K562 (cell line): ENCODE data around the gene PLPPR4. TPM values are rescaled to one million over a fixed set of nuclear protein-coding genes. Genes with fewer than 3 reads are reported as not detected.

Source experiments
- ATAC-seq: fragments of 200-7000 bp; cut with Tn5 transposase; 3 replicates; pipeline ENCODE4 v1.9.1; 2020; ENCODE audit warnings: moderate library complexity
- BruUV-seq: library from RNA; stranded (reverse); fragments of 400-500 nt; replicated peaks from 2 replicates; lab custom pipeline; 2021; lab: Mats Ljungman, UMichigan
- CTCF ChIA-PET: fragments of 300-600 bp; formaldehyde crosslinking; extraction: SDS; loops from one replicate; lab custom pipeline; 2021; ENCODE audit warnings: low intra/inter-chr PET ratio; lab: Yijun Ruan, JAX
- POLR2A ChIA-PET: fragments of 300-600, 350-650 bp; sonication (Branson Sonifier 250); formaldehyde crosslinking; extraction: SDS; loops from one replicate; lab custom pipeline; 2021; ENCODE audit warnings: antibody characterized with exemption, inconsistent platforms; lab: Yijun Ruan, JAX
- DNase-seq, 4 experiments: peaks; one replicate each; pipeline versions ENCODE4 v3.0.0 to v3.0.0-alpha.2; 2011 to 2018; ENCODE audit warnings: low spot score in 3 of 4, mixed read lengths in 3 of 4; ENCODE audit errors: extremely low read depth in 1 of 4
- FAIRE-seq: peaks from 2 replicates; lab custom pipeline; 2011; peaks lifted over from hg19 to GRCh38; lab: Jason Lieb, UNC
- H2AFZ ChIP-seq: 2 replicates; pipeline ENCODE4 v1.6.0; 2011; ENCODE audit warnings: low read depth, low read length, control low read depth, inconsistent platforms
- H3K27ac ChIP-seq: fragments of 200-600 bp; 3 replicates; pipeline ENCODE4 v1.8.0; 2011; ENCODE audit warnings: low read depth, mild to moderate bottlenecking, control low read depth, inconsistent platforms, low read length, moderate library complexity, mixed read lengths; ENCODE audit errors: extremely low read depth
- H3K27me3 ChIP-seq, 2 experiments: fragments of 300-600 bp in 1 of 2; 2 replicates in 1 of 2; 3 replicates in 1 of 2; pipeline versions ENCODE4 v1.6.0 to v1.8.0; 2011; ENCODE audit warnings: inconsistent platforms in 2 of 2, low read length in 2 of 2, mild to moderate bottlenecking in 1 of 2, mixed read lengths in 1 of 2, moderate library complexity in 1 of 2; ENCODE audit not compliant: control insufficient read depth in 2 of 2, insufficient read depth in 2 of 2
- H3K36me3 ChIP-seq: fragments of 300-600 bp; 3 replicates; pipeline ENCODE4 v1.8.0; 2011; ENCODE audit warnings: mild to moderate bottlenecking, low read length, inconsistent platforms; ENCODE audit not compliant: control insufficient read depth, insufficient read depth
- H3K4me1 ChIP-seq, 2 experiments: fragments of 200-600 bp in 1 of 2; replicated peaks in 1 of 2; 2 replicates in 1 of 2; 3 replicates in 1 of 2; pipeline versions ENCODE4 v1.5.1 to v1.8.0; 2011; ENCODE audit warnings: inconsistent platforms in 2 of 2, low read length in 2 of 2, mild to moderate bottlenecking in 1 of 2, mixed read lengths in 1 of 2, moderate library complexity in 1 of 2; ENCODE audit not compliant: control insufficient read depth in 2 of 2, insufficient read depth in 2 of 2
- H3K4me2 ChIP-seq: 2 replicates; pipeline ENCODE4 v1.6.1; 2011; ENCODE audit warnings: low read length, control low read depth, inconsistent platforms, mixed read lengths; ENCODE audit not compliant: insufficient read depth
- H3K4me3 ChIP-seq: fragments of 200-600 bp; sonication (generic), shearing (Covaris generic); 2 replicates; pipeline ENCODE4 v1.5.1; 2016; ENCODE audit warnings: control low read depth, inconsistent platforms
- H3K79me2 ChIP-seq: fragments of 200-600 bp; 3 replicates; pipeline ENCODE4 v1.8.0; 2011; ENCODE audit warnings: low read length, inconsistent platforms; ENCODE audit not compliant: control insufficient read depth, insufficient read depth
- H3K9ac ChIP-seq, 2 experiments: 2 replicates each; pipeline versions ENCODE4 v1.6.0 to v1.6.1; 2011; ENCODE audit warnings: low read depth in 2 of 2, low read length in 2 of 2, control low read depth in 1 of 2, inconsistent platforms in 1 of 2, mild to moderate bottlenecking in 1 of 2, mixed read lengths in 1 of 2; ENCODE audit not compliant: insufficient read depth in 1 of 2
- H3K9me1 ChIP-seq: one replicate; pipeline ENCODE4 v1.6.0; 2011; ENCODE audit warnings: inconsistent platforms, mild to moderate bottlenecking, low read length, moderate library complexity; ENCODE audit not compliant: control insufficient read depth, insufficient read depth
- H3K9me3 ChIP-seq: replicated peaks from 2 replicates; pipeline ENCODE4 v1.5.1; 2011; ENCODE audit warnings: low read depth, low read length, inconsistent platforms; ENCODE audit not compliant: control insufficient read depth, insufficient read depth
- H4K20me1 ChIP-seq: replicated peaks from 2 replicates; pipeline ENCODE4 v1.6.1; 2011; ENCODE audit warnings: low read length, inconsistent platforms, mixed read lengths; ENCODE audit not compliant: control insufficient read depth, insufficient read depth
- FOXP1 ChIP-seq: sonication (generic); formaldehyde crosslinking; IDR thresholded peaks from 2 replicates; pipeline ENCODE4 v1.8.0; 2022; ENCODE audit warnings: mild to moderate bottlenecking, missing genetic modification reagents
- IFI16 ChIP-seq: fragments of 250-450 bp; sonication (Bioruptor Pico); IDR thresholded peaks from 2 replicates; pipeline ENCODE4 v2.1.2; 2022; ENCODE audit warnings: mild to moderate bottlenecking, inconsistent platforms
- JUND ChIP-seq, 2 experiments: IDR thresholded peaks; 2 replicates in 1 of 2; 3 replicates in 1 of 2; pipeline ENCODE4 v1.6.1; 2011; ENCODE audit warnings: borderline replicate concordance in 2 of 2, low read depth in 2 of 2, low read length in 2 of 2, improper control_type of control experiment in 1 of 2, missing biosample characterization in 1 of 2, missing genetic modification characterization in 1 of 2, missing genetic modification reagents in 1 of 2
- MBD2 ChIP-seq: sonication (generic); IDR thresholded peaks from 2 replicates; pipeline ENCODE4 v1.6.1; 2016; ENCODE audit warnings: low read depth, borderline replicate concordance
- NFIX ChIP-seq: fragments of 250-450 bp; sonication (Bioruptor Pico); IDR thresholded peaks from 2 replicates; pipeline ENCODE4 v1.4.0; 2020; ENCODE audit warnings: low read depth, mild to moderate bottlenecking, moderate library complexity
- XRCC4 ChIP-seq: IDR thresholded peaks from one replicate; pipeline ENCODE4 v1.6.1; 2011; ENCODE audit not compliant: insufficient read depth, insufficient read length; ENCODE audit errors: extremely low read depth
- ZNF324 ChIP-seq: fragments of 250-450 bp; sonication (Bioruptor Pico); IDR thresholded peaks from 2 replicates; pipeline ENCODE4 v1.4.0; 2020; ENCODE audit warnings: mild to moderate bottlenecking
- in situ Hi-C: fragments of 300-500 bp; cut with MboI; formaldehyde crosslinking; loops from 4 replicates; pipeline ENCODE4 v1.15.0; 2018; ENCODE audit warnings: inconsistent platforms, mixed read lengths
- intact Hi-C: fragments of 100-400 bp; cut with micrococcal nuclease; formaldehyde crosslinking; loops from 2 replicates; pipeline ENCODE4 v1.14.2; 2022
- polyA plus RNA-seq, 8 experiments: library from polyadenylated mRNA; depleted of rRNA in 4 of 8; stranded (reverse) in 5 of 8; unstranded in 3 of 8; fragments of >200 nt; fragmentation: Nextera tagmentation in 2 of 8; fragmentation: Illumina TruSeq in 1 of 8; extraction: Ambion mirVana in 2 of 8; extraction: Trizol in 1 of 8; gene quantifications; 2 replicates each; pipeline versions ENCODE4 v1.2.1 to v1.2.3, GENCODE V29; 2011 to 2014; ENCODE audit warnings: inconsistent platforms in 1 of 8, missing spikeins in 1 of 8
- total RNA-seq, 7 experiments: library from RNA; depleted of rRNA in 6 of 7; stranded (reverse); fragments of >200 nt in 6 of 7; fragmentation: Illumina TruSeq in 2 of 7; extraction: Trizol in 2 of 7; gene quantifications; 2 replicates each; pipeline versions ENCODE4 v1.2.1 to v1.2.3, GENCODE V29; 2011 to 2021; ENCODE audit warnings: low replicate concordance in 1 of 7
- TF ChIP-seq, protein P1 (sequence below): conservative IDR thresholded peaks from 2 replicates; pipeline ENCODE4 v1.6.1; 2011; ENCODE audit warnings: low read depth, mild to moderate bottlenecking, low read length; ENCODE audit not compliant: control insufficient read depth
- TF ChIP-seq, protein P2 (sequence below): sonication (generic); formaldehyde crosslinking; IDR thresholded peaks from 2 replicates; pipeline ENCODE4 v1.8.1; 2023; ENCODE audit warnings: mild to moderate bottlenecking, missing genetic modification reagents
- TF ChIP-seq, protein P3 (sequence below): fragments of 250-450 bp; sonication (Bioruptor Pico); IDR thresholded peaks from 2 replicates; pipeline ENCODE4 v1.8.0; 2021; ENCODE audit warnings: mild to moderate bottlenecking, moderate library complexity

The PLPPR4 gene
- total and polyA plus RNA-seq, 9 of the 15 experiments (the other 6 are each of a cell fraction or from before 2014, with no cell fraction given): not detected

DNA sequence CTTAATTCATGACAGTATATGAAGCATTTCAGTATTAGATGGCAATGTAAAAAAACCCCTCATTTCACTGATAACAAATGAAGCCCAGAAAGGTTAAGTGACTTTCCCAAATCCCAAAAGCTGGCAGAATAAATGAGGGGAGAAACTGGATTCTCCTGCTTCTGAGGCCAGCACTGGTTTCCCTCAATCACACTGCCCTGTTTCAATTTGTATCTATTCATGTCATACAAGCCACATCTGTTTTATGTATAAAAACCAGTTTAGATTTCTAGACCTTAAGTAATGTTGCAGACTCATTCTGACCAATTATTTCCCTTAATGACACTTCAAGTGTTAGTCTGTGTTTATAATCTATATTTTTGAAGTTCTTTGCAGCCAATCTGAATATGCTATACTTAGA is 16.8 kb downstream of the PLPPR4 start:
- no peak overlapping the region for H3K4me3 ChIP-seq
- no peaks in the 10 kb centered on the region for H3K9me1 ChIP-seq
- DNase-seq (no peak), ATAC-seq (no peak)
- no peak overlapping the region for H2AFZ ChIP-seq
- BruUV-seq: no TSS peak
- H3K4me1 ChIP-seq: no peaks in the 10 kb centered on the region
- CTCF ChIA-PET: no interaction called here
- no peaks in the 10 kb centered on the region for H3K79me2 ChIP-seq
- in situ Hi-C loops (no loop called here), intact Hi-C loops (no loop called here)
- no peak overlapping the region for H3K27ac ChIP-seq
- H3K4me2 ChIP-seq: no peak overlapping the region
- H3K9me3 ChIP-seq: no peaks in the 10 kb centered on the region
- no peaks in the 10 kb centered on the region for H3K27me3 ChIP-seq
- H3K9ac ChIP-seq: no peak overlapping the region
- POLR2A ChIA-PET: interaction anchor here (0.7 kb wide), 1 partner anchor 134 kb away, joined by 3 read pairs; no protein-coding TSS in a partner anchor
- TF ChIP-seq JUND (IDR thresholded peaks at IDR 0.05; ENCODE audit: borderline replicate concordance, low read depth, low read length): no peak
- TF ChIP-seq JUND (tag; IDR thresholded peaks at IDR 0.05; ENCODE audit: borderline replicate concordance, low read depth, low read length): no peak
- TF ChIP-seq, protein P1, sequence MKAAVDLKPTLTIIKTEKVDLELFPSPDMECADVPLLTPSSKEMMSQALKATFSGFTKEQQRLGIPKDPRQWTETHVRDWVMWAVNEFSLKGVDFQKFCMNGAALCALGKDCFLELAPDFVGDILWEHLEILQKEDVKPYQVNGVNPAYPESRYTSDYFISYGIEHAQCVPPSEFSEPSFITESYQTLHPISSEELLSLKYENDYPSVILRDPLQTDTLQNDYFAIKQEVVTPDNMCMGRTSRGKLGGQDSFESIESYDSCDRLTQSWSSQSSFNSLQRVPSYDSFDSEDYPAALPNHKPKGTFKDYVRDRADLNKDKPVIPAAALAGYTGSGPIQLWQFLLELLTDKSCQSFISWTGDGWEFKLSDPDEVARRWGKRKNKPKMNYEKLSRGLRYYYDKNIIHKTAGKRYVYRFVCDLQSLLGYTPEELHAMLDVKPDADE: no peak
- no peak for TF ChIP-seq MBD2
- TF ChIP-seq, protein P2, sequence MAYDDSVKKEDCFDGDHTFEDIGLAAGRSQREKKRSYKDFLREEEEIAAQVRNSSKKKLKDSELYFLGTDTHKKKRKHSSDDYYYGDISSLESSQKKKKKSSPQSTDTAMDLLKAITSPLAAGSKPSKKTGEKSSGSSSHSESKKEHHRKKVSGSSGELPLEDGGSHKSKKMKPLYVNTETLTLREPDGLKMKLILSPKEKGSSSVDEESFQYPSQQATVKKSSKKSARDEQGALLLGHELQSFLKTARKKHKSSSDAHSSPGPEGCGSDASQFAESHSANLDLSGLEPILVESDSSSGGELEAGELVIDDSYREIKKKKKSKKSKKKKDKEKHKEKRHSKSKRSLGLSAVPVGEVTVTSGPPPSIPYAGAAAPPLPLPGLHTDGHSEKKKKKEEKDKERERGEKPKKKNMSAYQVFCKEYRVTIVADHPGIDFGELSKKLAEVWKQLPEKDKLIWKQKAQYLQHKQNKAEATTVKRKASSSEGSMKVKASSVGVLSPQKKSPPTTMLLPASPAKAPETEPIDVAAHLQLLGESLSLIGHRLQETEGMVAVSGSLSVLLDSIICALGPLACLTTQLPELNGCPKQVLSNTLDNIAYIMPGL: no peak
- TF ChIP-seq IFI16 (CRISPR knock-in tag): no peak
- no peak for TF ChIP-seq ZNF324
- TF ChIP-seq NFIX (CRISPR knock-in tag): no peak
- TF ChIP-seq FOXP1 (CRISPR knock-in tag): no peak
- TF ChIP-seq, protein P3, sequence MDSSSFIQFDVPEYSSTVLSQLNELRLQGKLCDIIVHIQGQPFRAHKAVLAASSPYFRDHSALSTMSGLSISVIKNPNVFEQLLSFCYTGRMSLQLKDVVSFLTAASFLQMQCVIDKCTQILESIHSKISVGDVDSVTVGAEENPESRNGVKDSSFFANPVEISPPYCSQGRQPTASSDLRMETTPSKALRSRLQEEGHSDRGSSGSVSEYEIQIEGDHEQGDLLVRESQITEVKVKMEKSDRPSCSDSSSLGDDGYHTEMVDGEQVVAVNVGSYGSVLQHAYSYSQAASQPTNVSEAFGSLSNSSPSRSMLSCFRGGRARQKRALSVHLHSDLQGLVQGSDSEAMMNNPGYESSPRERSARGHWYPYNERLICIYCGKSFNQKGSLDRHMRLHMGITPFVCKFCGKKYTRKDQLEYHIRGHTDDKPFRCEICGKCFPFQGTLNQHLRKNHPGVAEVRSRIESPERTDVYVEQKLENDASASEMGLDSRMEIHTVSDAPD (CRISPR knock-in tag): no peak
- TF ChIP-seq XRCC4: no peak
- TF ChIP-seq, all 486 proteins: peak for 0
- no peak for FAIRE-seq
- Histone ChIP-seq H4K20me1 (no peaks in the 10 kb centered on the region), H3K36me3 (no peaks in the 10 kb centered on the region)
